GM12878 (cell line): ENCODE data around the gene ALG2. TPM values are rescaled to one million over a fixed set of nuclear protein-coding genes. Genes with fewer than 3 reads are reported as not detected.

ENCODE experiments used
- ATAC-seq: fragments of 200-7000 bp; cut with Tn5 transposase; 3 replicates; pipeline ENCODE4 v1.9.1; 2020; ENCODE audit warnings: mild to moderate bottlenecking, moderate library complexity
- BruUV-seq: library from RNA; stranded (reverse); fragments of 400-500 nt; replicated peaks from 2 replicates; lab custom pipeline; 2021; lab: Mats Ljungman, UMichigan
- CTCF ChIA-PET: fragments of 300-600 bp; sonication (Branson Sonifier 250); formaldehyde crosslinking; extraction: SDS; loops from one replicate; lab custom pipeline; 2021; ENCODE audit warnings: inconsistent platforms; lab: Yijun Ruan, JAX
- POLR2A ChIA-PET: fragments of 350-600 bp; formaldehyde crosslinking; extraction: SDS; loops from one replicate; lab custom pipeline; 2021; ENCODE audit warnings: inconsistent platforms; lab: Charles Lee
- RAD21 ChIA-PET: fragments of 300-600 bp; sonication (Branson Sonifier 250); formaldehyde crosslinking; loops from one replicate; lab custom pipeline; 2023; ENCODE audit warnings: antibody characterized with exemption; ENCODE audit not compliant: unreplicated experiment; lab: Charles Lee
- SMC1A ChIA-PET: fragments of 300-600 bp; sonication (Branson Sonifier 250); formaldehyde crosslinking; loops from one replicate; lab custom pipeline; 2023; ENCODE audit not compliant: unreplicated experiment, uncharacterized antibody; lab: Charles Lee
- DNase-seq: peaks from one replicate; pipeline ENCODE4 v3.0.0-alpha.2; 2011; ENCODE audit warnings: low read depth, low spot score
- FAIRE-seq: peaks from 3 replicates; lab custom pipeline; 2011; peaks lifted over from hg19 to GRCh38; lab: Jason Lieb, UNC
- H2AFZ ChIP-seq: 2 replicates; pipeline ENCODE4 v1.6.0; 2011; ENCODE audit warnings: low read depth, low read length, control low read depth; ENCODE audit not compliant: control insufficient read depth
- H3K27ac ChIP-seq: 2 replicates; pipeline ENCODE4 v1.5.1; 2011; ENCODE audit warnings: control low read depth; ENCODE audit not compliant: control insufficient read depth, insufficient read depth
- H3K27me3 ChIP-seq, 2 experiments: replicated peaks in 1 of 2; 2 replicates each; pipeline versions ENCODE4 v1.6.0 to v1.6.1; 2011; ENCODE audit warnings: low read length in 1 of 2; ENCODE audit not compliant: control insufficient read depth in 2 of 2, insufficient read depth in 2 of 2
- H3K36me3 ChIP-seq, 2 experiments: 2 replicates each; pipeline ENCODE4 v1.5.1; 2011; ENCODE audit warnings: low read length in 1 of 2; ENCODE audit not compliant: control insufficient read depth in 2 of 2, insufficient read depth in 2 of 2
- H3K4me1 ChIP-seq: 2 replicates; pipeline ENCODE4 v1.6.1; 2011; ENCODE audit warnings: mild to moderate bottlenecking, low read length, moderate library complexity, mixed read lengths; ENCODE audit not compliant: control insufficient read depth, insufficient read depth
- H3K4me2 ChIP-seq: 2 replicates; pipeline ENCODE4 v1.6.0; 2011; ENCODE audit warnings: control low read depth; ENCODE audit not compliant: control insufficient read depth, insufficient read depth
- H3K4me3 ChIP-seq: fragments of 200-600 bp; sonication (generic); 2 replicates; pipeline ENCODE4 v1.5.1; 2016
- H3K79me2 ChIP-seq: 2 replicates; pipeline ENCODE4 v1.6.0; 2011; ENCODE audit warnings: low read length; ENCODE audit not compliant: control insufficient read depth, insufficient read depth
- H3K9ac ChIP-seq: 2 replicates; pipeline ENCODE4 v1.8.0; 2011; ENCODE audit warnings: low read length, control low read depth, mixed read lengths; ENCODE audit not compliant: control insufficient read depth, insufficient read depth
- H3K9me3 ChIP-seq: replicated peaks from 3 replicates; pipeline ENCODE4 v1.5.1; 2011; ENCODE audit warnings: mild to moderate bottlenecking, low read length; ENCODE audit not compliant: control insufficient read depth, insufficient read depth
- H4K20me1 ChIP-seq: 2 replicates; pipeline ENCODE4 v1.6.0; 2011; ENCODE audit not compliant: control insufficient read depth, insufficient read depth
- ASH2L ChIP-seq: fragments of 300-600, 200-600 bp; sonication (generic); IDR thresholded peaks from 2 replicates; pipeline ENCODE4 v1.6.1; 2017; ENCODE audit warnings: low read depth, mild to moderate bottlenecking, borderline replicate concordance
- CEBPB ChIP-seq, 2 experiments: fragments of 150-350 bp in 1 of 2; IDR thresholded peaks; 2 replicates each; pipeline ENCODE4 v1.6.1; 2012 to 2014; ENCODE audit warnings: low read depth in 2 of 2, low read length in 2 of 2, borderline replicate concordance in 1 of 2, inconsistent platforms in 1 of 2
- DPF2 ChIP-seq: fragments of 450-650 bp; IDR thresholded peaks from 2 replicates; pipeline ENCODE4 v1.6.1; 2017; ENCODE audit warnings: mild to moderate bottlenecking
- HSF1 ChIP-seq: fragments of 150-350 bp; IDR thresholded peaks from 2 replicates; pipeline ENCODE4 v1.6.1; 2014; ENCODE audit warnings: mild to moderate bottlenecking, low read depth, low read length
- IRF3 ChIP-seq: fragments of 450-650 bp; IDR thresholded peaks from 2 replicates; pipeline ENCODE4 v1.6.1; 2014; ENCODE audit warnings: mild to moderate bottlenecking
- KLF5 ChIP-seq: fragments of 450-650 bp; IDR thresholded peaks from 2 replicates; pipeline ENCODE4 v1.6.1; 2014; ENCODE audit warnings: mild to moderate bottlenecking; ENCODE audit not compliant: partially characterized antibody
- MTA3 ChIP-seq: IDR thresholded peaks from 2 replicates; pipeline ENCODE4 v1.6.1; 2012; ENCODE audit warnings: low read length, inconsistent platforms, borderline replicate concordance
- NFYB ChIP-seq: IDR thresholded peaks from 2 replicates; pipeline ENCODE4 v1.6.1; 2011; ENCODE audit warnings: low read depth, mild to moderate bottlenecking, low read length, improper control_type of control experiment, moderate library complexity; ENCODE audit not compliant: insufficient read depth
- NR2C1 ChIP-seq: fragments of 450-650 bp; IDR thresholded peaks from 2 replicates; pipeline ENCODE4 v1.6.1; 2017; ENCODE audit warnings: antibody characterized with exemption, mild to moderate bottlenecking, moderate library complexity
- NR2C2 ChIP-seq: IDR thresholded peaks from 2 replicates; pipeline ENCODE4 v1.6.1; 2011; ENCODE audit warnings: borderline replicate concordance, low read depth; ENCODE audit not compliant: control insufficient read depth, insufficient read length
- PML ChIP-seq: IDR thresholded peaks from 2 replicates; pipeline ENCODE4 v1.6.1; 2012; ENCODE audit warnings: low read length, inconsistent platforms
- POLR2AphosphoS2 ChIP-seq: IDR thresholded peaks from 2 replicates; pipeline ENCODE4 v1.6.1; 2011; ENCODE audit warnings: low read depth, mild to moderate bottlenecking, low read length, improper control_type of control experiment, moderate library complexity
- RBBP5 ChIP-seq: fragments of 200-600 bp; sonication (generic); conservative IDR thresholded peaks from 2 replicates; pipeline ENCODE4 v1.6.1; 2016
- RCOR1 ChIP-seq: conservative IDR thresholded peaks from 2 replicates; pipeline ENCODE4 v1.6.1; 2012; ENCODE audit warnings: low read depth, low read length, improper control_type of control experiment
- REST ChIP-seq: IDR thresholded peaks from 2 replicates; pipeline ENCODE4 v1.6.1; 2012; ENCODE audit warnings: mild to moderate bottlenecking, low read depth, low read length
- SP1 ChIP-seq: IDR thresholded peaks from one replicate; pipeline ENCODE4 v1.6.1; 2011; ENCODE audit warnings: low read depth, low read length
- SUZ12 ChIP-seq: fragments of 200-600 bp; sonication (generic); IDR thresholded peaks from one replicate; pipeline ENCODE4 v1.6.1; 2018; ENCODE audit warnings: antibody characterized with exemption, mild to moderate bottlenecking; ENCODE audit not compliant: unreplicated experiment
- WGBS: methylation state at CpG from one replicate; pipeline ENCODE4 v1.1.6; 2016; ENCODE audit warnings: low lambda C conversion rate; ENCODE audit not compliant: insufficient replicate concordance, insufficient coverage; ENCODE audit errors: missing lambda C conversion rate; 5-methylcytosine and 5-hydroxymethylcytosine counted together
- in situ Hi-C: fragments of 300-500 bp; cut with MboI; formaldehyde crosslinking; loops from 9 replicates; pipeline ENCODE4 v1.14.3; 2018; ENCODE audit warnings: mixed read lengths
- intact Hi-C: fragments of 100-400 bp; cut with micrococcal nuclease; formaldehyde crosslinking; loops from one replicate; pipeline ENCODE4 v1.14.2; 2022; ENCODE audit not compliant: unreplicated experiment
- polyA plus RNA-seq, 11 experiments: library from polyadenylated mRNA; depleted of rRNA in 4 of 11; unstranded in 6 of 11; stranded (reverse) in 5 of 11; fragments of >200 nt; fragmentation: Nextera tagmentation in 4 of 11; fragmentation: Illumina TruSeq in 1 of 11; extraction: Ambion mirVana in 4 of 11; extraction: Trizol in 1 of 11; gene quantifications; 1 replicate in 1 of 11; 2 replicates in 10 of 11; pipeline versions ENCODE4 v1.2.1 to v1.2.3, GENCODE V29; 2011 to 2016; ENCODE audit warnings: inconsistent platforms in 2 of 11, missing spikeins in 2 of 11, low read depth in 1 of 11
- total RNA-seq, 4 experiments: library from RNA; depleted of rRNA in 3 of 4; stranded (reverse); fragments of >200 nt in 3 of 4; fragmentation: Illumina TruSeq in 1 of 4; extraction: Trizol in 1 of 4; gene quantifications; 2 replicates each; pipeline versions ENCODE4 v1.2.1 to v1.2.3, GENCODE V29; 2013 to 2021

The ALG2 gene
- total and polyA plus RNA-seq, 10 of the 15 experiments (the other 5 are each of a cell fraction or from before 2014, with no cell fraction given), result 8.8 to 52.5 (median 38.6) TPM

GRCh38 chr9:99178912-99179872 lies 42.5 kb downstream of the ALG2 start:
- ATAC-seq, result no peak

More at GRCh38 chr9:99178912-99179872, 42.5 kb downstream of the ALG2 start:
- Histone ChIP-seq H3K27me3 (no peaks in the 10 kb centered on the region), H3K79me2 (no peaks in the 10 kb centered on the region), H3K9ac (no peak overlapping the region), H3K9me3 (no peaks in the 10 kb centered on the region), H3K36me3 (no peaks in the 10 kb centered on the region), H4K20me1 (no peaks in the 10 kb centered on the region), H3K4me1 (peaks cover 50% of the 10 kb centered on the region), H3K4me2 (no peak overlapping the region), H2AFZ (no peak overlapping the region), H3K4me3 (no peak overlapping the region), H3K27ac (no peak overlapping the region)
- intact Hi-C loops, result no loop called here
- 82% methylated on average over 17 of the region's 17 CpGs for WGBS
- ChIA-PET SMC1A (interaction anchor here (1.0 to 8.6 kb wide), 4 partner anchors 7 to 124 kb away, joined by 3 to 62 read pairs (median 32); no protein-coding TSS in a partner anchor), CTCF (interaction anchor here (0.6 to 8.5 kb wide), 8 partner anchors 7 to 330 kb away, joined by 3 to 75 read pairs (median 4); partner anchors contain the start of genes ALG2 and SEC61B), RAD21 (interaction anchor here (13.6 kb wide), 1 partner anchor 13 kb away, joined by 147 read pairs; no protein-coding TSS in a partner anchor), POLR2A (interaction anchor here (0.6 to 1.4 kb wide), 4 partner anchors 43 to 334 kb away, joined by 3 to 4 read pairs (median 4); partner anchors contain the start of genes ALG2 and SEC61B)
- in situ Hi-C loops, result no loop called here
- no peak for TF ChIP-seq POLR2AphosphoS2
- no peak for TF ChIP-seq NR2C2
- TF ChIP-seq CEBPB (IDR thresholded peaks at IDR 0.05; ENCODE audit: borderline replicate concordance in 1 of 2, low read depth in 2 of 2, low read length in 2 of 2), result no peak
- no peak for TF ChIP-seq ASH2L
- no peak for TF ChIP-seq MTA3
- TF ChIP-seq NR2C1, result no peak
- TF ChIP-seq RBBP5, result no peak
- TF ChIP-seq SUZ12, result no peak
- TF ChIP-seq KLF5, result no peak
- TF ChIP-seq DPF2, result no peak
- TF ChIP-seq IRF3, result no peak
- no peak for TF ChIP-seq PML
- no peak for TF ChIP-seq RCOR1
- TF ChIP-seq NFYB, result no peak
- TF ChIP-seq HSF1, result no peak
- no peak for TF ChIP-seq SP1
- TF ChIP-seq REST, result no peak
- DNase-seq, result no peak
- no peak for FAIRE-seq
- no TSS peak for BruUV-seq
